Activated naive CD8-positive, alpha-beta T cell treated with anti-CD3 and anti-CD28 coated beads, Interleukin-2, amount 10 ng/mL, durations not matched to agents 7 days and 5 days (primary cell): ENCODE results near the gene INSC. TPM values are rescaled to one million over a fixed set of nuclear protein-coding genes. Genes with fewer than 3 reads are reported as not detected.

Source experiments
- ATAC-seq: fragments of 150-1000 bp; cut with Tn5 transposase; one replicate; pipeline ENCODE4 v1.10.0; 2021; ENCODE audit warnings: low read depth, moderate library complexity
- POLR2A ChIA-PET: fragments of 350-600 bp; sonication (Branson Sonifier 250); formaldehyde crosslinking; loops from one replicate; lab custom pipeline; 2021; ENCODE audit warnings: antibody characterized with exemption; lab: Charles Lee
- DNase-seq: peaks from one replicate; pipeline ENCODE4 v3.0.0; 2021
- H3K27ac Mint-ChIP-seq: one replicate; pipeline ENCODE4 v1.8.0; 2022; ENCODE audit warnings: mild to moderate bottlenecking, mixed read lengths
- H3K27me3 Mint-ChIP-seq: one replicate; pipeline ENCODE4 v1.8.0; 2022; ENCODE audit warnings: mild to moderate bottlenecking, moderate library complexity, mixed read lengths
- H3K36me3 Mint-ChIP-seq: one replicate; pipeline ENCODE4 v1.8.0; 2021; ENCODE audit warnings: mild to moderate bottlenecking, mixed read lengths
- H3K4me1 Mint-ChIP-seq: one replicate; pipeline ENCODE4 v1.8.0; 2021; ENCODE audit warnings: mixed read lengths
- H3K4me3 Mint-ChIP-seq: one replicate; pipeline ENCODE4 v1.8.0; 2022; ENCODE audit warnings: mild to moderate bottlenecking, moderate library complexity, mixed read lengths
- H3K9me3 Mint-ChIP-seq: one replicate; pipeline ENCODE4 v1.8.0; 2021; ENCODE audit warnings: mixed read lengths
- total RNA-seq, 2 experiments: library from RNA; stranded (reverse); gene quantifications; one replicate each; pipeline ENCODE4 v1.2.3, GENCODE V29; 2021

Gene INSC
- total RNA-seq, 2 experiments from 2014 or later, result 0.23 TPM; not detected in 1

DNA sequence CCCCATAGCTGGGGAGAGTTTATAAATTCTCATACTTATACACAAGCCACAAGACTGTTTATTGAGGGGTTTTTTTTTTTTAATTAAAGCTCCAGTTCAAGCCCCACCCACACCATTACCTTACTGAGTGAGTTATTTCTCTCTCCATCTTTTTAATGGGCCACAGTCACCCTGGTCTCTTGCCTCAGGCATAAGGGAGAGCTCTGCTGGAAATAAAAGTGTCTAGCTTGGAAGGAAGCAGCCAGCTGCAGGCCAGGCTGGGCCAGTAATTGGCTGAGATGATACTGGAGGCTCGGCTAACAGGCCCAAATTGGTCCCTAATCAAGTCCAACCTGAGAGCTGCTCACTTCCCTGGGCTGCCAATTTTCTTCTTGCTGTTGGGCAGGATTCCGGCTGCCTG is 174.1 kb downstream of the INSC start:
- ATAC-seq (no peak), DNase-seq (no peak)
- POLR2A ChIA-PET, result interaction anchor here (0.7 kb wide), 1 partner anchor 146 kb away, joined by 3 read pairs; no protein-coding TSS in a partner anchor
- Mint-ChIP-seq H3K27ac (no peak overlapping the region), H3K36me3 (no peaks in the 10 kb centered on the region), H3K4me1 (no peaks in the 10 kb centered on the region), H3K4me3 (no peak overlapping the region), H3K27me3 (no peaks in the 10 kb centered on the region), H3K9me3 (no peaks in the 10 kb centered on the region)

DNA sequence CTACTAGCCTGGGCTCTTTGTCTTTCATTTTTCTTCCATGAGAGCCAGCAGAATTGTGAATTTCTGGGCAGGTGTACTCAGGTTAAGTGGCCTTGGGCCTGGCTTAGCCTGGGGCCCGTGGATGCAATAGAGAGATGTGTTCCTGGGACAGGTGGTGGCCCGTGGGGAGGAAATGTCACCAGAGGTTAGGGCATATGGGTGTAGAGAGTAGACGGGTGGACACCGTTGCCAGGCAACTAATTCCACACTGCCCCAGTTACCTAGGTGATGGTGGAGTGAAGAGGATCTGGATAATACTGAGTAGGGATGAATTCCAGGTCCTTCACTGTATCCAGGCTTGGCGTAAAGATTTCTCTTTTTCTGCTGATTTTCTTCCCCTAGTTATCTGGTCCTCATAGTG is 175.0 kb downstream of the INSC start:
- H3K4me3 Mint-ChIP-seq, result no peak overlapping the region
- H3K4me1 Mint-ChIP-seq, result no peaks in the 10 kb centered on the region
- no peak overlapping the region for H3K27ac Mint-ChIP-seq
- no peaks in the 10 kb centered on the region for H3K9me3 Mint-ChIP-seq
- ATAC-seq (no peak), DNase-seq (no peak)
- POLR2A ChIA-PET, result no interaction called here
- no peaks in the 10 kb centered on the region for H3K36me3 Mint-ChIP-seq
- H3K27me3 Mint-ChIP-seq, result no peaks in the 10 kb centered on the region

DNA sequence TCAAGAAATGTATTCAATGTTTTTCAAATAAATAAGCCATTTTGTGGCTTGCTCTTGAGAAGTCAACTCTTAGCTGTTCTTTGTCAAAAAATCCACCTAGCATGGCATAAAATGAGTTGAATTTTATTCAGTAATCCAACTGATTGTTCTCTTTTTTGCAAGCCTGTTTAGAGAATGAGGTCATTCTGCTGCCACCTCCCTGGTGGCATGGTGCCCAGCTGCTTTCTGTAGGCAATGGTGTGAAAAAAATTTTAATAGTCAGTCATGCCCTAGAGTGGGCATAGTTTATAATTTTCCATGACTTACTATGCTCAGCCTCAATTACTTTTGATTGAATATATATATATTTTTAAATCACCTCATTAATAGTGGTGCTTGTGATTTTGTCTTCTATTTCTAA is 177.2 kb downstream of the INSC start:
- DNase-seq (no peak), ATAC-seq (no peak)
- H3K36me3 Mint-ChIP-seq, result no peaks in the 10 kb centered on the region
- H3K9me3 Mint-ChIP-seq, result no peaks in the 10 kb centered on the region
- POLR2A ChIA-PET, result no interaction called here
- no peak overlapping the region for H3K27ac Mint-ChIP-seq
- H3K4me3 Mint-ChIP-seq, result no peak overlapping the region
- no peaks in the 10 kb centered on the region for H3K27me3 Mint-ChIP-seq
- no peaks in the 10 kb centered on the region for H3K4me1 Mint-ChIP-seq

DNA sequence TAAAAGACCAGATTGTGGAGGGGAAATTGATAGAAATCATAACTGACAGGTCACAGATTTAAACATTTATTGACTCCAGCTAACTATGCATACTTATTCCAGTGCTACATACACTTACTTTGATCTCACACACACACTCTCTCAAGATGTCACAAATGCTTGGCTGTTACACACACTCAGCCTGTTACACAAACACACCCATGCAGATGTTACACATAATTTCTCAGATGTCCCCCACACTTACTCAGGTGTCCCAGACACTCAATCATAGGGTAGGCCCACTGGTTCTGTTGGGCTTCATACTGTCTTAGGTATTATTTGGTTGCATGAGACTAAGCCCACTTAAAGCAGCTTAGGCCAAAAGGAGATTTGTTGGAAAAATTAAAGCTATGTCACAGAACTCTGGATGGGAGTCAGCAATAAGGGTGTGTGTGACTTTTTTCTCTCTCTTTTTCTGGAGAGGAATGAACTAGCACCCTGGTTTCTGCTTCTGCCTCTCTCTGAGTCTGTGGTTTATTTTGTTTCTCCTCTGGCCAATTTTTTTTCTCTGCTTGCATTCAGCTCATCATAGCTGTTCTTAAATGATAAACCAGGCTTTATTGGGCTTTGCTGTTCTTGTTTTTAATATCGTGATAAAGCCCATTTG is 179.4 kb downstream of the INSC start:
- ATAC-seq, result no peak
- POLR2A ChIA-PET, result no interaction called here
- no peak overlapping the region for H3K27ac Mint-ChIP-seq

DNA sequence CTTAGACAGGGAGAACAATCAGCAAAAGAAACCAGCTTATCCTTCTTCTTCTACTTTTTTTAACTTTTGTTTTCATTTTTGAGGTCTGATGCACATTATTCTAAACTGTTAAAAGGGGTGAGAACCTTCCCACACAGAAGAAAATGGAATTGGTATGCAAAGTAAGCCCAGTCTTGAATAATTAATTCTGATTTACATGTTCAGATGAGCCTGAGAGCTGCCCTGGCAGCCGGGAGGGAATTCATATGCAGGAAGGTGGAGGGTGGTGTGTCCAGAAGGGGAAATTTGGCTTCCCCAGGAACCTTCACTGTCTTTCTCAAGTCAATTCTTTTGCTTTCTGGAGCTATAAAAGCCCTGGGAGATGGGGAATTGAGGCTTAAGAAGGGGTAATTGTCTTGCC is 181.0 kb downstream of the INSC start:
- DNase-seq (no peak), ATAC-seq (no peak)
- POLR2A ChIA-PET, result no interaction called here
- H3K9me3 Mint-ChIP-seq, result no peaks in the 10 kb centered on the region
- H3K4me1 Mint-ChIP-seq, result no peaks in the 10 kb centered on the region
- H3K27me3 Mint-ChIP-seq, result no peaks in the 10 kb centered on the region
- no peaks in the 10 kb centered on the region for H3K36me3 Mint-ChIP-seq
- no peak overlapping the region for H3K4me3 Mint-ChIP-seq
- no peak overlapping the region for H3K27ac Mint-ChIP-seq

More for the DNA sequence above, 179.4 kb downstream of the INSC start:
- Mint-ChIP-seq H3K9me3 (no peaks in the 10 kb centered on the region), H3K4me3 (no peak overlapping the region), H3K27me3 (no peaks in the 10 kb centered on the region), H3K4me1 (no peaks in the 10 kb centered on the region), H3K36me3 (no peaks in the 10 kb centered on the region)
- DNase-seq, result no peak

Other genes starting within 250 kb of the INSC start
- 10 to 100 TPM; 16.3 to 18.0 TPM for gene CYP2R1, start 222.7 kb upstream of the INSC start, total RNA-seq
- gene CALCA, start 142.6 kb upstream of the INSC start, total RNA-seq, result not detected
- gene CALCB, start 41.3 kb upstream of the INSC start, total RNA-seq, result 1 to 10 TPM in 1 of 2 experiments, under 1 TPM in 1; 1.00 to 1.3 TPM